PFSK-1 (cell line): ENCODE results near the gene NKAIN2.

Experiments used
- FOXP2 ChIP-seq: optimal IDR thresholded peaks from 2 replicates; pipeline ENCODE3; 2011; ENCODE audit warnings: borderline replicate concordance, control low read depth, inconsistent platforms; ENCODE audit not compliant: insufficient read depth; ENCODE audit errors: extremely low read length, extremely low read depth
- POLR2AphosphoS5 ChIP-seq: IDR thresholded peaks from 2 replicates; pipeline ENCODE4 v1.6.1; 2012; ENCODE audit warnings: low read depth, mild to moderate bottlenecking, control low read depth, low read length, moderate library complexity
- REST ChIP-seq, 2 experiments: IDR thresholded peaks; 2 replicates each; pipeline versions ENCODE4 v1.6.1 to v1.8.0; 2011 to 2012; ENCODE audit warnings: low read depth in 2 of 2, low read length in 2 of 2, control low read depth in 1 of 2, inconsistent platforms in 1 of 2, mild to moderate bottlenecking in 1 of 2, moderate library complexity in 1 of 2; ENCODE audit not compliant: insufficient read depth in 1 of 2
- SIN3A ChIP-seq: IDR thresholded peaks from 2 replicates; pipeline ENCODE4 v1.6.1; 2012; ENCODE audit warnings: mild to moderate bottlenecking, low read length, moderate library complexity, borderline replicate concordance; ENCODE audit not compliant: insufficient read depth
- TAF1 ChIP-seq: IDR thresholded peaks from 2 replicates; pipeline ENCODE4 v1.6.1; 2012; ENCODE audit warnings: low read length, control low read depth, borderline replicate concordance; ENCODE audit not compliant: insufficient read depth

DNA sequence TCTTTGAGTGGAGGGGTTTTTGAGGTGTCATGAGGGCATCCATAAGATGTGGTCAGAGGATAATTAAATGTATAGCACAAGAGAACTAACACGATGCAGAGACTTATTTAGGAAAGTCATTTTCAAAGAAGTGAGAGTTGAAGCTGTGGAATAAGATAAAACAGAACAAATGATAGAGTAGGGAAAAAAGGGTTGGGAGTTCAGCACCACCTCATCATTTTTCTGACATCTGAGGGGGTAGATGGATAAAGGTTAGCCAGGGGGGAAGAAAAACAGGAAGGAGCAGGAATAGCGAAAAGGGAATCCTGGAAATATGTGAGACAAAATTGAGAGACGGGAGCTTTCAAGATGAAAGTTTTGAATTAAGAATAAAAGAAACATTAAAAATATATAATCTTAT lies 434.2 kb downstream of the NKAIN2 start:
- TF ChIP-seq POLR2AphosphoS5 (no peak), TAF1 (no peak), SIN3A (no peak), REST (IDR thresholded peaks at IDR 0.05; ENCODE audit: insufficient read depth in 1 of 2, low read depth in 2 of 2, low read length in 2 of 2) (no peak), FOXP2 (no peak)
